Breast epithelium (tissue), 3 donors: ENCODE data around the gene NBAS.

ENCODE experiments used
- CTCF ChIP-seq, 3 donors: fragments of 450-650 bp; IDR thresholded peaks; one replicate each; pipeline ENCODE4 v1.5.1; 2016 to 2017; ENCODE audit warnings: antibody characterized with exemption in 3 of 3, mild to moderate bottlenecking in 3 of 3, moderate library complexity in 3 of 3
- POLR2A ChIP-seq: fragments of 450-650 bp; IDR thresholded peaks from one replicate; pipeline ENCODE4 v1.6.1; 2016; ENCODE audit warnings: antibody characterized with exemption, mild to moderate bottlenecking, moderate library complexity

GRCh38 chr2:15378148-15378908 lies 182.8 kb downstream of the NBAS start:
- TF ChIP-seq CTCF (IDR thresholded peaks at IDR 0.05) (no peak), POLR2A (no peak)
